Astrocyte (in vitro differentiated cells and primary cell): ENCODE measurements around the gene SH3RF2. TPM values are rescaled to one million over a fixed set of nuclear protein-coding genes. Genes with fewer than 3 reads are reported as not detected.

ENCODE experiments used
- DNase-seq: peaks from one replicate; pipeline ENCODE4 v3.0.0-alpha.2; 2010; ENCODE audit warnings: low read depth
- FAIRE-seq: peaks from 2 replicates; lab custom pipeline; 2011; peaks lifted over from hg19 to GRCh38; lab: Jason Lieb, UNC
- H2AFZ ChIP-seq: 2 replicates; pipeline ENCODE4 v1.6.0; 2012; ENCODE audit warnings: low read depth, low read length, inconsistent platforms
- H3K27ac ChIP-seq: 2 replicates; pipeline ENCODE4 v1.5.1; 2011; ENCODE audit warnings: low read depth, low read length, inconsistent platforms
- H3K27me3 ChIP-seq: 2 replicates; pipeline ENCODE4 v1.6.0; 2011; ENCODE audit warnings: low read length, inconsistent platforms; ENCODE audit not compliant: insufficient read depth
- H3K36me3 ChIP-seq: 2 replicates; pipeline ENCODE4 v1.5.1; 2011; ENCODE audit warnings: low read length, inconsistent platforms; ENCODE audit not compliant: insufficient read depth
- H3K4me1 ChIP-seq: 2 replicates; pipeline ENCODE4 v1.5.1; 2011; ENCODE audit warnings: low read length, inconsistent platforms; ENCODE audit not compliant: insufficient read depth
- H3K4me2 ChIP-seq: 2 replicates; pipeline ENCODE4 v1.6.0; 2012; ENCODE audit warnings: low read length, inconsistent platforms
- H3K4me3 ChIP-seq: 2 replicates; pipeline ENCODE4 v1.5.1; 2011; ENCODE audit warnings: low read depth, mild to moderate bottlenecking, low read length, inconsistent platforms; ENCODE audit not compliant: insufficient read depth
- H3K79me2 ChIP-seq: 2 replicates; pipeline ENCODE4 v1.6.0; 2012; ENCODE audit warnings: mild to moderate bottlenecking, low read length, inconsistent platforms; ENCODE audit not compliant: insufficient read depth
- H3K9ac ChIP-seq: 2 replicates; pipeline ENCODE4 v1.6.0; 2012; ENCODE audit warnings: mild to moderate bottlenecking, low read length, inconsistent platforms
- H3K9me3 ChIP-seq: 2 replicates; pipeline ENCODE4 v1.5.1; 2012; ENCODE audit warnings: low read depth, mild to moderate bottlenecking, low read length, inconsistent platforms; ENCODE audit not compliant: insufficient read depth
- H4K20me1 ChIP-seq: 2 replicates; pipeline ENCODE4 v1.6.0; 2012; ENCODE audit warnings: low read length, inconsistent platforms; ENCODE audit not compliant: insufficient read depth
- H3K27ac Mint-ChIP-seq: one replicate; pipeline ENCODE4 v1.8.0; 2021; ENCODE audit warnings: mild to moderate bottlenecking, mixed read lengths; ENCODE audit not compliant: unreplicated experiment
- H3K27me3 Mint-ChIP-seq: one replicate; pipeline ENCODE4 v1.8.0; 2021; ENCODE audit warnings: low read depth, mixed read lengths; ENCODE audit not compliant: unreplicated experiment
- H3K36me3 Mint-ChIP-seq: one replicate; pipeline ENCODE4 v1.8.0; 2021; ENCODE audit warnings: low read depth, mixed read lengths; ENCODE audit not compliant: unreplicated experiment
- H3K4me1 Mint-ChIP-seq: one replicate; pipeline ENCODE4 v1.8.0; 2021; ENCODE audit warnings: low read depth, mixed read lengths; ENCODE audit not compliant: unreplicated experiment
- H3K4me3 Mint-ChIP-seq: one replicate; pipeline ENCODE4 v1.8.0; 2021; ENCODE audit warnings: mild to moderate bottlenecking, moderate library complexity, mixed read lengths; ENCODE audit not compliant: unreplicated experiment
- H3K9me3 Mint-ChIP-seq: one replicate; pipeline ENCODE4 v1.8.0; 2021; ENCODE audit warnings: mild to moderate bottlenecking, mixed read lengths; ENCODE audit not compliant: unreplicated experiment
- EZH2 ChIP-seq: IDR thresholded peaks from 2 replicates; pipeline ENCODE4 v1.6.1; 2012; ENCODE audit warnings: mild to moderate bottlenecking, low read length, inconsistent platforms; ENCODE audit not compliant: insufficient read depth
- total RNA-seq: library from RNA; stranded (reverse); gene quantifications from 2 replicates; pipeline ENCODE4 v1.2.1, GENCODE V29; 2021
- TF ChIP-seq, protein P1 (sequence below): IDR thresholded peaks from 2 replicates; pipeline ENCODE4 v1.5.1; 2011; ENCODE audit warnings: low read depth, mild to moderate bottlenecking, inconsistent platforms, low read length, moderate library complexity; ENCODE audit not compliant: insufficient read depth

SH3RF2 gene
- total RNA-seq, 1 donor from 2014 or later = 12.3 TPM

- no peaks in the 10 kb centered on the region for H4K20me1 ChIP-seq
- H3K27me3 ChIP-seq = no peaks in the 10 kb centered on the region
- peaks cover 2% of the 10 kb centered on the region for H3K36me3 Mint-ChIP-seq
- H3K79me2 ChIP-seq = peaks cover 68% of the 10 kb centered on the region
- DNase-seq = peak; percentile 73
- H2AFZ ChIP-seq = no peak overlapping the region
- no peak overlapping the region for H3K4me3 Mint-ChIP-seq
- no peak overlapping the region for H3K4me3 ChIP-seq
- no peak overlapping the region for H3K9ac ChIP-seq
- FAIRE-seq = peak; percentile 81
- H3K27ac Mint-ChIP-seq = peak overlapping the region; percentile 35
- no peaks in the 10 kb centered on the region for H3K9me3 Mint-ChIP-seq
- no peaks in the 10 kb centered on the region for H3K27me3 Mint-ChIP-seq
- peaks cover 64% of the 10 kb centered on the region for H3K4me1 Mint-ChIP-seq
- no peaks in the 10 kb centered on the region for H3K36me3 ChIP-seq
- peaks cover 52% of the 10 kb centered on the region for H3K4me1 ChIP-seq
- peak overlapping the region; percentile 45 for H3K4me2 ChIP-seq
- H3K9me3 ChIP-seq = no peaks in the 10 kb centered on the region
- peak overlapping the region; percentile 21 for H3K27ac ChIP-seq
- TF ChIP-seq EZH2 = no peak
- TF ChIP-seq, protein P1, sequence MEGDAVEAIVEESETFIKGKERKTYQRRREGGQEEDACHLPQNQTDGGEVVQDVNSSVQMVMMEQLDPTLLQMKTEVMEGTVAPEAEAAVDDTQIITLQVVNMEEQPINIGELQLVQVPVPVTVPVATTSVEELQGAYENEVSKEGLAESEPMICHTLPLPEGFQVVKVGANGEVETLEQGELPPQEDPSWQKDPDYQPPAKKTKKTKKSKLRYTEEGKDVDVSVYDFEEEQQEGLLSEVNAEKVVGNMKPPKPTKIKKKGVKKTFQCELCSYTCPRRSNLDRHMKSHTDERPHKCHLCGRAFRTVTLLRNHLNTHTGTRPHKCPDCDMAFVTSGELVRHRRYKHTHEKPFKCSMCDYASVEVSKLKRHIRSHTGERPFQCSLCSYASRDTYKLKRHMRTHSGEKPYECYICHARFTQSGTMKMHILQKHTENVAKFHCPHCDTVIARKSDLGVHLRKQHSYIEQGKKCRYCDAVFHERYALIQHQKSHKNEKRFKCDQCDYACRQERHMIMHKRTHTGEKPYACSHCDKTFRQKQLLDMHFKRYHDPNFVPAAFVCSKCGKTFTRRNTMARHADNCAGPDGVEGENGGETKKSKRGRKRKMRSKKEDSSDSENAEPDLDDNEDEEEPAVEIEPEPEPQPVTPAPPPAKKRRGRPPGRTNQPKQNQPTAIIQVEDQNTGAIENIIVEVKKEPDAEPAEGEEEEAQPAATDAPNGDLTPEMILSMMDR = no peak
These were observed 5.2 kb downstream of the SH3RF2 start for GRCh38 chr5:145941448-145942130.

DNA sequence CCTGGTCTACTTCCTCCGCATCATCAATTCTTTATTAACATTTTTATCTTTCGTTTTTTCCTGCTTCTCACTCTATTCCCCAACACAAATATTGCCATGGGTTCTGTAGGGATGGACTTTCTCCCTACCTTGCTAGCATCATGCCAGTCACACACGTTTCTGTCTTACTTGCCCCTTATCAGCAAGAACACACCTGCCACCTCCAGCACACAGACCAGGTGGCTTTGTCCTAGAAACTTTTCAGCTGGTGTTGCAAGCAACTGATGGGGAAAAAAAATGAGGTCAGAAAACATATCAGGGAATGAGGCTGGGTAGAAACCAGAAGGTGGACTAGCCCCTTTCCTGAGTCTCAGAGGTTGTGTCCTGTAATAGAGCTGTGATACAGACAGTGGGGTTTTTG lies 5.8 kb downstream of the SH3RF2 start:
- Histone ChIP-seq H3K79me2 (peaks cover 68% of the 10 kb centered on the region), H3K4me1 (peaks cover 47% of the 10 kb centered on the region), H3K27me3 (no peaks in the 10 kb centered on the region), H3K4me3 (no peak overlapping the region), H2AFZ (no peak overlapping the region), H3K9ac (no peak overlapping the region), H3K4me2 (peak overlapping the region; percentile 45), H4K20me1 (no peaks in the 10 kb centered on the region), H3K36me3 (no peaks in the 10 kb centered on the region), H3K27ac (no peak overlapping the region), H3K9me3 (no peaks in the 10 kb centered on the region)
- no peak for TF ChIP-seq EZH2
- TF ChIP-seq, protein P1 = no peak
- H3K27me3 Mint-ChIP-seq = no peaks in the 10 kb centered on the region
- FAIRE-seq (no peak), DNase-seq (no peak)
- peaks cover 2% of the 10 kb centered on the region for H3K36me3 Mint-ChIP-seq
- H3K4me1 Mint-ChIP-seq = peaks cover 66% of the 10 kb centered on the region
- H3K4me3 Mint-ChIP-seq = no peak overlapping the region
- no peaks in the 10 kb centered on the region for H3K9me3 Mint-ChIP-seq
- H3K27ac Mint-ChIP-seq = peak overlapping the region; percentile 35

DNA sequence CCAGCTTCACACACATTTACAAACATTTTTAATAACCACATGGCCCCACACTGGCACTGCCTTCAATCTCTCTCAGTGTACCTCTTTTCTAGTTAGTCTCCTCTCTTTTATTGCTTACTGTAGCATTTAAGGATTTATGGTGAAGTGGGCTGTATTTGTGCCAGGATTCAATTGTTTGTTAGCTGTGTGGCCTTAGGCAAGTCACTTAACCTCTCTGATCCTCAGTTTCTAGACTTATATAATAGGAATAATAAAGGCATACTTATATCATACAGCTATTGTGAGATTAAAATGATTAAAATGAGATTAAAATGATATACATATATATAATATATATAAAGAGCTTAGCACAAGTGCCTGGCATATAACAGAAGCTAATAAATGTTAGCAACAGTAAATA lies 6.4 kb downstream of the SH3RF2 start:
- Histone ChIP-seq H3K27ac (no peak overlapping the region), H3K36me3 (no peaks in the 10 kb centered on the region), H3K27me3 (no peaks in the 10 kb centered on the region), H2AFZ (no peak overlapping the region), H3K79me2 (peaks cover 67% of the 10 kb centered on the region), H3K4me2 (no peak overlapping the region), H3K9me3 (no peaks in the 10 kb centered on the region), H3K4me1 (peaks cover 47% of the 10 kb centered on the region), H3K4me3 (no peak overlapping the region), H4K20me1 (no peaks in the 10 kb centered on the region), H3K9ac (no peak overlapping the region)
- Mint-ChIP-seq H3K27me3 (no peaks in the 10 kb centered on the region), H3K27ac (no peak overlapping the region), H3K36me3 (peaks cover 2% of the 10 kb centered on the region), H3K4me3 (no peak overlapping the region), H3K4me1 (peaks cover 65% of the 10 kb centered on the region), H3K9me3 (no peaks in the 10 kb centered on the region)
- FAIRE-seq = no peak
- DNase-seq = no peak
- TF ChIP-seq, protein P1 = no peak
- no peak for TF ChIP-seq EZH2
